Keratinocyte (primary cell): ENCODE measurements around the gene CHMP4B. TPM values are rescaled to one million over a fixed set of nuclear protein-coding genes. Genes with fewer than 3 reads are reported as not detected.

ENCODE experiments used
- DNase-seq: peaks from one replicate; pipeline ENCODE4 v3.0.0-alpha.2; 2011; ENCODE audit warnings: low read depth, missing footprints, low spot score
- FAIRE-seq: peaks from 2 replicates; lab custom pipeline; 2011; peaks lifted over from hg19 to GRCh38; lab: Jason Lieb, UNC
- H2AFZ ChIP-seq: 2 replicates; pipeline ENCODE4 v1.6.0; 2012; ENCODE audit warnings: low read length, control low read depth, inconsistent platforms; ENCODE audit not compliant: control insufficient read depth
- H3K27ac ChIP-seq: 2 replicates; pipeline ENCODE4 v1.5.1; 2011; ENCODE audit warnings: low read length; ENCODE audit not compliant: control insufficient read depth, insufficient read depth
- H3K27me3 ChIP-seq: 3 replicates; pipeline ENCODE4 v1.6.0; 2011; ENCODE audit warnings: low read length; ENCODE audit not compliant: control insufficient read depth, insufficient read depth; ENCODE audit errors: extremely low read depth
- H3K36me3 ChIP-seq, 2 experiments: 2 replicates in 1 of 2; 3 replicates in 1 of 2; pipeline ENCODE4 v1.5.1; 2011; ENCODE audit warnings: low read length in 2 of 2, mild to moderate bottlenecking in 1 of 2; ENCODE audit not compliant: control insufficient read depth in 2 of 2, insufficient read depth in 2 of 2; ENCODE audit errors: extremely low read depth in 1 of 2
- H3K4me1 ChIP-seq: 3 replicates; pipeline ENCODE4 v1.5.1; 2011; ENCODE audit warnings: low read length; ENCODE audit not compliant: control insufficient read depth, insufficient read depth; ENCODE audit errors: extremely low read depth
- H3K4me2 ChIP-seq: 3 replicates; pipeline ENCODE4 v1.6.0; 2011; ENCODE audit warnings: low read depth, low read length; ENCODE audit not compliant: control insufficient read depth, insufficient read depth; ENCODE audit errors: extremely low read depth
- H3K4me3 ChIP-seq, 3 experiments: fragments of 200-600 bp in 1 of 3; sonication (generic) in 1 of 3; 2 replicates in 2 of 3; 3 replicates in 1 of 3; pipeline ENCODE4 v1.5.1; 2011 to 2016; ENCODE audit warnings: low read length in 3 of 3, mild to moderate bottlenecking in 3 of 3, control low read depth in 2 of 3, inconsistent platforms in 1 of 3, low read depth in 1 of 3, mixed read lengths in 1 of 3, mixed run types in 1 of 3, moderate library complexity in 1 of 3; ENCODE audit not compliant: control insufficient read depth in 2 of 3, insufficient read depth in 2 of 3; ENCODE audit errors: extremely low read depth in 1 of 3
- H3K79me2 ChIP-seq: 2 replicates; pipeline ENCODE4 v1.6.0; 2012; ENCODE audit warnings: low read length; ENCODE audit not compliant: control insufficient read depth, insufficient read depth
- H3K9ac ChIP-seq: 3 replicates; pipeline ENCODE4 v1.6.0; 2011; ENCODE audit warnings: low read length; ENCODE audit not compliant: control insufficient read depth, insufficient read depth; ENCODE audit errors: extremely low read depth
- H3K9me1 ChIP-seq: 3 replicates; pipeline ENCODE4 v1.6.0; 2011; ENCODE audit warnings: low read length; ENCODE audit not compliant: control insufficient read depth, insufficient read depth; ENCODE audit errors: extremely low read depth
- H3K9me3 ChIP-seq: 2 replicates; pipeline ENCODE4 v1.5.1; 2012; ENCODE audit warnings: low read depth, low read length; ENCODE audit not compliant: control insufficient read depth
- H4K20me1 ChIP-seq: 3 replicates; pipeline ENCODE4 v1.6.0; 2011; ENCODE audit warnings: low read length; ENCODE audit not compliant: control insufficient read depth, insufficient read depth; ENCODE audit errors: extremely low read depth
- CTCF ChIP-seq, 3 experiments: IDR thresholded peaks in 1 of 3; conservative IDR thresholded peaks in 1 of 3; optimal IDR thresholded peaks in 1 of 3; 2 replicates in 2 of 3; 3 replicates in 1 of 3; pipeline versions ENCODE3 to v1.5.1; 2011; ENCODE audit warnings: low read length in 3 of 3, mild to moderate bottlenecking in 3 of 3, moderate library complexity in 2 of 3, control low read depth in 1 of 3, inconsistent platforms in 1 of 3; ENCODE audit not compliant: insufficient read depth in 2 of 3; ENCODE audit errors: extremely low read depth in 1 of 3
- EZH2 ChIP-seq: IDR thresholded peaks from one replicate; pipeline ENCODE4 v1.6.1; 2012; ENCODE audit warnings: inconsistent platforms, mild to moderate bottlenecking, low read length, moderate library complexity
- dilution Hi-C: fragments of 300-500 bp; cut with MboI; formaldehyde crosslinking; loops from one replicate; pipeline ENCODE4 v1.7.0; 2020; ENCODE audit warnings: low sequenced_read_pairs; ENCODE audit not compliant: extremely low pct_ligation_motif_present
- polyA plus RNA-seq, 5 experiments: library from polyadenylated mRNA; depleted of rRNA in 3 of 5; stranded (reverse) in 3 of 5; stranded (forward) in 1 of 5; unstranded in 1 of 5; fragments of >200 nt; gene quantifications; 1 replicate in 1 of 5; 2 replicates in 3 of 5; 3 replicates in 1 of 5; pipeline versions ENCODE4 v1.2.1 to v1.2.3, GENCODE V29; 2011 to 2012; ENCODE audit warnings: missing spikeins in 2 of 5, low read depth in 1 of 5, low replicate concordance in 1 of 5

Gene CHMP4B
- polyA plus RNA-seq, 1 donor (not counting 4 experiments of a cell fraction or from before 2014, with no cell fraction given) = 72.2 TPM

GRCh38 chr20:33897313-33897912 is 86.3 kb downstream of the CHMP4B start:
- H4K20me1 ChIP-seq = no peaks in the 10 kb centered on the region
- TF ChIP-seq EZH2 = no peak
- TF ChIP-seq CTCF (optimal IDR thresholded peaks at IDR 0.05 in 1 of 3, IDR thresholded peaks at IDR 0.05 in 1 of 3, conservative IDR thresholded peaks at IDR 0.05 in 1 of 3; ENCODE audit: extremely low read depth in 1 of 3, insufficient read depth in 2 of 3, low read length in 3 of 3) = no peak
- no peak overlapping the region for H3K27ac ChIP-seq
- no peak overlapping the region for H3K4me2 ChIP-seq
- dilution Hi-C loops = no loop called here
- no peak overlapping the region for H3K9ac ChIP-seq
- no peaks in the 10 kb centered on the region for H3K9me3 ChIP-seq
- no peak overlapping the region for H2AFZ ChIP-seq
- H3K36me3 ChIP-seq = no peaks in the 10 kb centered on the region
- H3K4me3 ChIP-seq = no peak overlapping the region
- peaks cover 14% of the 10 kb centered on the region for H3K27me3 ChIP-seq
- H3K9me1 ChIP-seq = no peaks in the 10 kb centered on the region
- H3K4me1 ChIP-seq = no peaks in the 10 kb centered on the region
- no peaks in the 10 kb centered on the region for H3K79me2 ChIP-seq
- DNase-seq = no peak
- FAIRE-seq = no peak

DNA sequence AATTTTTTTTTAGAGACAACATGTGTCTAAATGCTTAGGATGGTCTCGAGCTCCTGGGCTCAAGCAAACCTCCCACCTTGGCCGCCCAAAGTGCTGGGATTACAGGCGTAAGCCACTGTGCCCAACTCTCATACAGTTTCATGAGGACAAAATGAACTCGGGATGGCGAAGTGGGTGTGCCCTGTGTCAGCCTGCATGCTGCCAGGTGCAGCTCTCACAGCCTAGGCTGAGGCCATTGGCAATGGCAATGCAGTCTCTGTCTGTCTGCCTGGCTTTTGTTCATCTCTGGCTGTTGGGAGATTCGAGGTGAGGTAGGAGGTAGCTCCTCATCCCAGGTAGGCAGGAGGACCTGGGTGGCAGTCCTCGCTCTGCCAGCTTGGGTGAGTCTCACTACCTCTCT is 88.0 kb downstream of the CHMP4B start:
- Histone ChIP-seq H3K4me1 (no peaks in the 10 kb centered on the region), H3K79me2 (no peaks in the 10 kb centered on the region), H3K4me3 (no peak overlapping the region), H3K27ac (no peak overlapping the region), H4K20me1 (no peaks in the 10 kb centered on the region), H3K9ac (no peak overlapping the region), H3K36me3 (no peaks in the 10 kb centered on the region), H3K4me2 (no peak overlapping the region), H3K9me3 (no peaks in the 10 kb centered on the region), H3K27me3 (peaks cover 14% of the 10 kb centered on the region), H3K9me1 (no peaks in the 10 kb centered on the region), H2AFZ (no peak overlapping the region)
- FAIRE-seq = no peak
- DNase-seq = no peak
- TF ChIP-seq CTCF (optimal IDR thresholded peaks at IDR 0.05 in 1 of 3, IDR thresholded peaks at IDR 0.05 in 1 of 3, conservative IDR thresholded peaks at IDR 0.05 in 1 of 3; ENCODE audit: extremely low read depth in 1 of 3, insufficient read depth in 2 of 3, low read length in 3 of 3) (no peak), EZH2 (no peak)
- dilution Hi-C loops = no loop called here
